GM21367 (cell line): ENCODE measurements around the gene ZNF169.
"Not testable (repeated sequence)": the region's sequence is repeated elsewhere in the genome, so short reads cannot be mapped to it uniquely, and the experiment has no call there.

Source experiments
- ATAC-seq: cut with Tn5 transposase; IDR thresholded peaks from one replicate; pipeline ENCODE4 v1.9.1; 2021; ENCODE audit not compliant: unreplicated experiment

ZNF169 gene

DNA sequence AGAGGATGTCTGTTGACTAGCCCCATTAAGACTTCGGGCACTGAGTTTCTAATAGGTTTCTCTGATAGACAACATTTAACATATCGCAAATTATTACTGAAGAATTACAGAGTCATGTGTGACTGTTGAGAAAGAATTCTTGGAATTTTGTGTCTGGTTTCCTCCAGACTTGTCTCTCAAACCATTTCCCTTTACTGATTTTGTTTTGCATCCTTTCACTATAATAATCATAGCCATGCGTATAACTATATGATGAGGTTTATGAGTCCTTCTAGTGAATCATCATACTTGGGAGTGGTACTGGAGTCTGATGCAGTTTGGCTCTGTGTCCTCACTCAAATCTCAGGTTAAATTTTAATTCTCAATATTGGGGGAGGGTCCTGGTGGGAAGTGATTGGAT is 27.0 kb downstream of the ZNF169 start:
- no peak for ATAC-seq

DNA sequence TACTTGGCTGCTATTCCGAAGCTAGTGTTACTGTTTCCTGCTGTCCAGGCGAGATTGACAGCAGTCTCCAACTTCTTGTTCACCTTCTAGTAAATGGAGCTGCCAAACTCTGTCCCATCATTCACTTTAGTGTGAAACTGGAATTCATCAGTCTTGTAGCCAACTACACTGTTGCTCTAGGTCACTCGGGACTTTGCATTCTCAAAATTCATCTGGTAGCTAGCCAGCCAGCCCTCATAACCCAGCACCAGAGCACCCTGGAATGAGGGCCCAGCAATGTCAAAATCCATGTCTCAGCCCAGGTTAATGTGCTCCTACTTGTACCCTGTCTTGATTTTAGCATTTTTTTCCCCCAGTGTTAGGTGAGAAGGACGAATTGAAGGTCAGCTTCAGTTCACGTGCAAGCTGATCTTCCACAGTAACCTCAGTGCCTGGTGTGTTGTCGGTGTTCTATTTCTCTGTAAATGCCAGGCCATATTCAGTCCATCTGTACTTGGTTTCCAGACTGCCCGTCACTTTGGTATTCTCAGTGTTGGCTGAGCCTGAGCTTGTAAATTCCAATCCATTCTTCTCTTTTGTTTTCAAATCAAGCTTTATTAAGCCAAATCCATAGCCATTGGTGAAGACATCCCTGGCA is 28.9 kb downstream of the ZNF169 start:
- no peak for ATAC-seq

DNA sequence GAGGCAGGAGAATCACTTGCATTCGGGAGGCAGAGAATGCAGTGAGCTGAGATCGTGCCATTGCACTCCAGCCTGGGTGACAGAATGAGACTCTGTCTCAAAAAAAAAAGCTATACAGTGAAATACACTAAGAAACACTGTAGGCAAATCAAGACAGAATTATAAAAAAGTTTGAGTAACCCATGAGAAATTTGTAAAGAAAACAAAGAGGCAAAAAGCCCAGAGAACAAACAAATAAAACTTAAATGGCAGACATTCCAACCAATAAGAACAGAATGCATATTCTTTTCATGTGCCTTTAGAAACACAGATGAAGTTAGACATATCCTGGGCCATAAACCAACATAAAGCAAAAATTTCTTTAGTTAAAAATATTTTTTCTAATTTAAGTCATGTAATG is 30.6 kb downstream of the ZNF169 start:
- ATAC-seq: no peak

DNA sequence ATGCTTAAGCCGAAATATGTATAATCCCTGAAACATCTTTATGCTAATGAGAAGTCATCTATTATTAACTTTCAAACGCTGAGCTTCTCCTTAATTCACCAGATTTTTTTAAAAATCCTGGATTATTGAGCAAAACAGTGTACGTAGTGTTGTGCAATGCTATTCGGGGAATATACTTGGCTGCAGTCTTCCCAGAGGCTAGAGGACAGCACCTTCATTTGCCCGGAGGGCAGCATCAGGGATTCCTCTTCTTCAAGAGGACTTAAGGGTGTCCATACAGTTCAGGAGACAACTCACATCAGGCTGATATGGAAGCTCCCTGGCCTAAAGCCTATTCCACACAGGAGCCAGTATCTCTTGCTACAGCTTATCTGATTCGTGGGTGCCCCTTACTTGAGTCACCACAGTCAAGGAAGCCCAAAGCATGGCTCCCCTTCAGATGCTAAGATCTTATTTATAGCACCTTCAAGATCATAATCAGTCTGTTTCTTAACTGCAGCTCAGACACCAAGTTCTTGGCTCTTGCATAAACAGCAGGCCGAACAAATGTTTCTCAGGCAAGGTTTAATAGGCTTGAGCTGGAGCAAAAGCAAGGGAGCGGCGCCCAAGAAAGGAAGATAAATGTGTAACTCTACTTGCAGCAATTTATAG is 40.0 kb downstream of the ZNF169 start:
- ATAC-seq: no peak

DNA sequence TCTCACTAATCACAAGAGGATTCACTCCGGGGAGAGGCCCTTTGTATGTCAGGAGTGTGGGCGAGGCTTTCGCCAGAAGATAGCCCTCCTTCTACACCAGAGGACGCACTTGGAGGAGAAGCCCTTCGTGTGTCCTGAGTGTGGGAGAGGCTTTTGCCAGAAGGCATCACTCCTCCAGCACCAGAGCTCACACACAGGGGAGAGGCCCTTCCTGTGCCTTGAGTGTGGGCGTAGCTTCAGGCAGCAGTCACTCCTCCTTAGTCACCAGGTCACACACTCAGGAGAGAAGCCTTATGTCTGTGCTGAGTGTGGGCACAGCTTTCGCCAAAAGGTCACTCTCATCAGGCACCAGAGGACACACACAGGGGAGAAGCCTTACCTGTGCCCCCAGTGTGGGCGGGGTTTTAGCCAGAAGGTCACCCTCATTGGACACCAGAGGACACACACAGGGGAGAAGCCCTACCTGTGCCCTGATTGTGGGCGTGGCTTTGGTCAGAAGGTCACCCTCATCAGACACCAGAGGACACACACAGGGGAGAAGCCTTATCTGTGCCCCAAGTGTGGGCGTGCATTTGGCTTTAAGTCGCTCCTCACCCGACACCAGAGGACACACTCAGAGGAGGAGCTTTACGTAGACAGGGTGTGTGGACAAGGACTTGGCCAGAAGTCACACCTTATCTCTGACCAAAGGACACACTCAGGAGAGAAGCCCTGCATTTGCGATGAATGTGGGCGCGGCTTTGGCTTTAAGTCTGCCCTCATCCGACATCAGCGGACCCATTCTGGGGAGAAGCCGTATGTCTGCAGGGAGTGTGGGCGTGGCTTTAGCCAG is 41.6 kb downstream of the ZNF169 start:
- no peak for ATAC-seq

DNA sequence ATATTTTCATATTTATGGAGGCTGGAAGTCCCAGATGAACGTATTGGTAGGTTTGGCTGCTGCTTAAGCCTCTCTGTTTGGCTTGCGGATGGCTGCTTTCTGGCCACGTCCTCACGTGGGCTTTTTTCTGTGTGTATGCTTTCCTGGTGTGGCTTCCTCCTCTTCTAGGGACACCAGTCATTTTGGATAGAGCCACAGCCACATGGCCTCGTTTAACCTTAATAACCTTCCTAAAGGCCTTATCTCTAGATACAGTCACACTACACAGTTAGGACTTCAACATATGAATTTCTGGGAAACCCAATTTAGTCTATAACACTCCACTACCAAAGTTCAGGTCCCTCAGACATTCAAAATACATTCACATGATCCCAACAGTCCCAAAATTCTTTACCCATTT is 42.5 kb downstream of the ZNF169 start:
- no peak for ATAC-seq

DNA sequence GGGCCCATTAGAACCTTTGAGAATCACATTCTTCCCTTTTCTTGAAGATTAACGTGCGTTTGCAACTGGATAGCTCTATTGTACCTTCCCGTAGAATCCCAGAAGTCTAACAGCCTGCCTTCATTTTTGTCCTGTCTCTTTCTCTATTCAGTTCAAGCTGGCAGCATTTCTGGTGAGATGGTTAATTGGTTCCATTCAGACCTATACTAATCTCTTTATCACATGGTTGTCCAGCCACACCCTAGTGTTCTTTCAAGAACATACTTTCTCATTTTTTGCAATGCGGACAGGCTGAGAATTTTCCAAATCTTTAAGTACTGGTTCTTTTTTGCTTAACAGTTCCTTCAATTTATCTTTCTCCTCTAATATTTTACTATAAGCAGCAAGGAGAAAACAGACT is 43.3 kb downstream of the ZNF169 start:
- ATAC-seq: no peak

DNA sequence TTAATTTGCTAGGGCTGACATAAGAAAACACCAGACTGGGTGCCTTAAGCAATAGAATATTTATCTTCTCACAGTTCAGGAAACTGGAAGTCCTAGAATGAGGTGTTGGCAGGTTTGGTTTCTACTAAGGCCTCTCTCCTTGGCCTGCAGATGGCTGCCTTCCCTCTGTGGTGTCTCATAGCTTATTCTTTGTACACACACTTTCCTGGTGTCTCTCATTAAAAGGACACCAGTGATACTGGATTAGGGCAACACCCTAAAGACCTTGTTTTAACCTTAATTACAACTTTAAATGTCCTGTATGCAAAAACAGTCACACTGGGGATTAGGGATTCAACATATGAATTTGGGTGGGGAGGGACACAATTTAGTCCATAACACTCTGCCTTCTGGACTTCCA is 44.2 kb downstream of the ZNF169 start:
- ATAC-seq: no peak

DNA sequence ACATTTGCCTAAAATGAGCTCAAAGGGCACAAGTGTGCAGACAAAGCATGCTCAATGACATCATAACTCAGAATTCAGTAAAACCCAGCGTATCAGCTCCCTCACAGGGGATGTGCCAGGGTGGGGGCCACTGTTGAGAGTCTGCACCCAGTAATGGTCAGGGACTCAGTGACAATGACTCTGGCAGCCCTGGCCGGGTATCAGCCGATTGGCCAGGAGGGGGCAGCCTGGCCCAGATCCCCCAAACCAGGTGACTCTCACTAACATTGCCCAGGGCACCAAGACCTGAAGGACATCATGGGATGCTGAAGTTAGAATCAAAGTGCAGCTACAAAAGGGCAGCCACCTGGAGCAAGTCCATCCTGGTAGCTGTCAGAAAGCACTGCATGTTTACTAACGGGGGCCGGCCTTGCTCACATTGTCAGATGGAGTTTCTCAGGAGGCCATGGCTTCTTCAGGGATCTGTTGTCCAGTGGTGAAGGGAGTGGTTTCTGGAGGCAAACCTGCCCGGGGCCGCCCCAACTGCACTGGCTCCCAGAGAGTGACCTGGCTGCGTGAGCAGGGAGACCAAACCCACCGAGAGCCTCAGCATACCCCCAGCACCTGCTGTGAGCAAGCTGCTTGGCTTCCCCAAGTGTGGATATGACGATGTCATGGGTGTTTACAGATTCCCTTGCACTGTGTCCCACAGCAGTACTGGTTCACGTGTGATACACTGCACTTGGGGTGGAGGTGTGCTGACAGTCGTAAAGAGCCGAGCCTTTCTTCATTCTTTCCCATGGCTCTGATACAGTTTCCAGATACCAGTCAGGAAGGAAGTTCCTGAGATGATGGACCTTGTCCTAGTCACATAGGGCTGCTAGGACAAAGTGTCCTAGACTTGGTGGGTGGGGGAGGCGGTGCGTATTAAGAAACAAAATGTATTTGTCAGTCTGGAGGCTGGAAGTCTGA is 56.2 kb downstream of the ZNF169 start:
- not testable (repeated sequence) for ATAC-seq

DNA sequence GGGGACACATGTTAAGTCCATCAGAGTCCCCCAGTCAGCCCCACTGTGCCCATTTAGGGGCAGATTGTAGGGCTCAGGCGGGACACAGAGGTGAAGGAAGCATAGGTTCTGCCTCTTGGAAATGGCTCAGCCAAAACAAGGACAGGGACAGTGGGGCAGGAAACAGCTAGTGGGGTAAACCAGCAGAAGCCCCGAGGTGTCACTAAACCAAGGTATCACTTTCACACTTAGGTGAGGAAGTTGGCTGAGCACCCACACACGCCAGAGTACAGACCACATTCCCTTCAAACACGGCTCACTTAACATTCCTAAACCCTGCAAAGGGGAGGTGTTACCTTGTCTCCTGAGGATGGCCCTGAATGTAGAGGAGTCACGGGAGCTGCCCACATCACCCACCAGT is 57.1 kb downstream of the ZNF169 start:
- ATAC-seq: not testable (repeated sequence)

DNA sequence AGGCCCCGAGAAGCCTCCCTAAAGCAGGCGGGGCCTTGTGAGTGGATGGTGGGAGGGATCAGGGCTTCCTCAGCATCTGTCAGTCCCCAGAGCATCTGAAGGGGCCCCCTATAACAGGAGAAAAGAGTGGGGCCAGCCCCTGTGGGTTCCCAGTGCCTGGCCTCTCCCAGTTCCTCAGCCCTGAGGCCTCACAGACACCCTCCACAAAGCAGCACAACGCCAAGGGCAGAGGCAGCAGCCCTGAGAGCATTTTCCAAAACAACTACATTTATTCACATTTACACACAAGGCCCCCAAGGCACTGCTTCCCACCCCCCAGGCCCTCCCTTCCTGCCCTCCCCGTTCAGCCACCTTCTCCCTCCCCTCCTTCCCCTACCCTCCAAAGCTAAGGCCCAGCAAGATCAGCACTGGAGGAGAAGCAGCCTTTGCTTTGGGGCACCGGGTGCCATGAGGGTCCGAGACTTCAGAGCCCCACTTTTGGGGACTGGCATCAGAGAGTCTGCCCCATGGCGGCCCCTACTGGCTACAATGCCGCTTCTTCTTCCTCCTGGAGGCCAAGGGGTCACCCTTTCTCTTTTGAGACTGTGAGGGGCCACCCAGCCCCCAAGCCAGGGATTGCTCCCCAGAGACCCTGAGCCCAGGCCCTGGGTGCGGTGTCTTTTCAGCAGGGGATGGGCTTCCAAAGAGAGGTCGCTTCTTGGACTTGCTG is 59.0 kb downstream of the ZNF169 start:
- not testable (repeated sequence) for ATAC-seq

DNA sequence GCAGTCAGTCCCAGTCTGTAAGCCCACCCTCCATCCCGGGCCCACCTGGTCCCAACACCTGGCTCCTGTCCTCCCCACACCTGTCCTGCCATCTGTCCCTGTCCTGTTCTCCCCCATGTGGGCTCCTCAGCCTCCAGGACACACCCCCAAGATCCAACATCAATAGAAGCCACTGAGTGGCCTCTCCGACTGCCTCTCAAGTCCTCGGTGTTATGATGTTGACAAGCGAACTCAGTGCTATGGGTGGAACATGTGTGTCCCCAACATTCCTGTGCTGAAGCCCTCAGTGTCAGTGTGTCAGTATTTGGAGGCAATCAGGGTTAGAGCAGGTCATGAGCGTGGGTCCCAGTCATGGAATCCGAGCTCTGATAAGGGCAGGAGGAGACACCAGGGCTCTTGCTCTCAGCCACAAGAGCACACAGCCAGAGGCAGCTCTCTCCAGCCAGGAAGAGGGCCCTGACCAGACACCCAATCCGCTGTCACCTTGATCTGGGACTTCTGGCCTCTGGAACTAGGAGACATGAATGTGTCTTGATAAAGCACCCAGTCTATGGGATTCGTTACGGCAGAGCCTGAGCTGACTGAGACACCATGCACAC is 63.3 kb downstream of the ZNF169 start:
- ATAC-seq: not testable (repeated sequence)

DNA sequence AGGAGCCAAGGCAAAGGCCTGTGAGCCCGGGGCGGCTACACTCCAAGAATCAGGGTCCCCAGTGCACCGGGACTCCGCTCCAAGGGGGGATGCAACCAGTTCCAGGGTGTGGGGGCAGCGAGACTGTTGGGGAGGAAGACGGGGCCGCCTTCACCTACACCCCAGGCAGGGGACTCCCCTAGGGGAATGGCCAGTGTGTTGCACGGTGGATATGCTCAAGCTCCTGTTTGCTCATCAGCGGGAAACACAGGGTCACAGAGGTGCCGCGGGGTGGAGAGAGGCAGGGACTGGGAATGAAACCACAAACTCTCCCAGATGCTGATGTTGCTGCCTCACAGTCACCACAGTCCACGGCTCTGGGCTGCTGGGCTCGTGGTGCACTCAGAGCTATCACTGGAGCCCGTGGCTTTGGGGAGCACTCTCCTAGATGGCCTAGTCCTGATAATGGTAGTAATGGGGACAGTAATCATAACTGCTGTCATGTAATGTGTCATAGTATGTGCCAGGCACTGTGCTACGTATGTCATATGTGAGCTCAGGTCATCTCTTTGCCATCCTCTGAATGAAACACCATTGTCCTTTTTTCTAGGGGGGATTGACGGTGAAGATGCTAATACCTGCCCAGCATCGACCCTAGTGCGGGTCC is 64.2 kb downstream of the ZNF169 start:
- not testable (repeated sequence) for ATAC-seq

DNA sequence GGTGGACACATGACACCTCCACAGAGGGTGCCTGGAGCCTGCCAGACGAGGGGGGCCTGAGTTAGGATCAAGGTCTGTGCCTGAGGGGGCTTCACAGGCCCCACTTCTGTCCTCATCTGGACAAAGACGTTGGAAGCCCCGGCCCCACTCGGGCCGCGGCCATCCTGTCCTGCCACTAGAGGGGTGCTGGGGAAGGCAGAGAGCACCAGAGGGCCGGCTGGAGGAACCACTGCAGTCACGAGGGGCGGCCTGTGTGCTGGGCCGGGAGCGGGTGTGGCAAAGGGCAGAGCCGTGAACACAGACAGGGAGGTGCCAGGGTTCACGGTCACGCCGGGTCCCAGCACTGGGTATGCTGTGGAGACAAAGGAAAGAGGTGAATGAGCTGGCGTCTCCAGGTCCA is 66.5 kb downstream of the ZNF169 start:
- ATAC-seq: not testable (repeated sequence)

DNA sequence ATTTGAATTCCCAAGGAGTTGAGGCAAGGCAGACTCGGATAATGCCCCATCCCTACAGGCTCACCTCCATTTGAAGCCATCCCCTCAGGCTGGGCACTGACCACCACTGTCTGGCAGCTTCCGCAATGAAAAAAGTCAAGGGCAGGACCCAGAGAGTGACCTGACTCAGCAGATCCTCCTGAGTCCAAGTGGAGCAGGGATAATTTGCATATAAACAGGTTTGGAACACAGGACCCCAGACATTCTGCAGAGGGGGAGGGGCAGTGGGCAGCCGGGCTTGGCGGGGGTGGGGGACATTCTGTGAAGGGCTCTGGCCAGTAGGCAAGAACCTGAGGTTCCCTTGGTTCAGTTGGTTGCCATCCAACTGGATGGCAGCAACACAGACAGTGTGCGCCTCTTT is 69.4 kb downstream of the ZNF169 start, which contains the start of gene NUTM2F:
NUTM2F (minus strand) TSS at position 101 of the 400 bp plus-strand sequence; CDS start at position 80, 21 bp downstream.
- ATAC-seq: not testable (repeated sequence)

DNA sequence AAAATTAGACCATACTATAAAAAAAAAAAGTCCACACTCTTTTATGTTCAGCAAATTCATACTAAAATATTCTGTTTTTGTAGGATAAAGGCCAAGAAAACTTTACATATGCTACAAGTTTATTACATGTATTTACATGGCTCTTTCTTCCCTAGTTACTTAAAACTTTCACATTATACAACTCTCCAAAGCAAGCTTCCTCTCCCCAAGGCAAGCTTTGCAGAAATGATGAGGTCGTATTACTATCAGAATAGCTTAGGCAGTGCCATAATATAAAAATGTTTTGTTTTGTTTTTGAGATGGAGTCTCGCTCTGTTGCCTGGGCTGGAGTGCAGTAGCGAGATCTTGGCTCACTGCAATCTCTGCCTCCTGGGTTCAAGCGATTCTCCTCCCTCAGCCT is 77.3 kb downstream of the ZNF169 start:
- ATAC-seq: not testable (repeated sequence)

DNA sequence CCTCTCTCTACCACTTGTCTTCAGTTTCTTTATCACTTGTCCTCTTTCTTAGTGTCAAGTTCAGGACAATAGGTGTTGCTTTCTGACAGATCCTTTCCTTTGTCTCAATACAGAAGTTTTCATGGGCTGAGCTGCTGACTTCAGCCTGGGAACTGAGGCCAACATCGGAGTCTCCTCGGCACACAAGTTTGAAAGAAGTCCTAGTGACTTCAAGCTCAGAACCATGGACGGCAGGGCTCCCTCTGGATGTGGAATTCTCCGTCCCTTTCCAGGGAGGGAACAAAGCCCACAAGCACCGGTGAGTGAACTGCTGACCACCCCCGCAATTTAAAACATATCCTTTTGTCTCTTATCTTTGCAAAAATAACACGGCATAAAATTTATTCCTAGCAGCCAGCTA is 79.6 kb downstream of the ZNF169 start:
- ATAC-seq: not testable (repeated sequence)

DNA sequence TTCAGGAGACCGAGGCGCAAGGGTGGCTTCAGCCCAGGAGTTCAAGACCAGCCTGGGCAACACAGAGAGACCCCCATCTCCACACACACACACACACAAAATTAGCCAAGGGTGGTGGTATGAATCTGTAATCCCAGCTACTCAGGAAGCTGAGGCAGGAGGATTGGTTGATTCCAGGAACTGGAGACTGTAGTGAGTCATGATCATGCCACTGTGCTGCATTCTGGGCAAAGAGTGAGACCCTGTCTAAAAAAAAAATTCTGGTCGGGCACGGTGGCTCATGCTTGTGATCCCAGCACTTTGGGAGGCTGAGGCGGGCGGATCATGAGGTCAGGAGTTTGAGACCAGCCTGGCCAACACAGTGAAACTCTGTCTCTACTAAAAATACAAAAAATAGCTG is 80.6 kb downstream of the ZNF169 start:
- not testable (repeated sequence) for ATAC-seq

DNA sequence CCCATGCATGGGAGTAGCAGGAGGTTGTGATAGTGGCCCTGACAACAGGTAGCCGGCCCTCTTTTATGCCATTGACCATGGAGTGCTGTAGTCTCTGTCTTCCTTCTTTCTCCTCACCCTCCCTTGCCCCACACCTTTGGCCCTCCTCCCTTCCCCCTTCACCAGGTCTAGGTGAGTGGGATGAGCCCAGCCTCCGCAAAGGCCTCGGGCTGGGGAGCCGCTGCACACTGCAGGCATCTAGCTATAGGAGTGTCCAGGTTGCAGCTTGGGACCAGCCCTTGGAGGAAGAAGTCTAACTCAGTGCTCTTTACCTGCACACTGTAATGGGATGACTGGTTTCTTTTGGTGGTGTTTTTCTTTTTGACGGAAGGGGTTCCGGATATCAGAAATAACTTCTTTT is 81.7 kb downstream of the ZNF169 start:
- ATAC-seq: not testable (repeated sequence)
